ENCODE measurements around the gene UTP14C. TPM values are rescaled to one million over a fixed set of nuclear protein-coding genes. Genes with fewer than 3 reads are reported as not detected.

The UTP14C gene
- total and polyA plus RNA-seq, 2 of the 13 experiments (the other 11 are each of a cell fraction or from before 2014, with no cell fraction given) = 8.8 to 12.2 TPM

DNA sequence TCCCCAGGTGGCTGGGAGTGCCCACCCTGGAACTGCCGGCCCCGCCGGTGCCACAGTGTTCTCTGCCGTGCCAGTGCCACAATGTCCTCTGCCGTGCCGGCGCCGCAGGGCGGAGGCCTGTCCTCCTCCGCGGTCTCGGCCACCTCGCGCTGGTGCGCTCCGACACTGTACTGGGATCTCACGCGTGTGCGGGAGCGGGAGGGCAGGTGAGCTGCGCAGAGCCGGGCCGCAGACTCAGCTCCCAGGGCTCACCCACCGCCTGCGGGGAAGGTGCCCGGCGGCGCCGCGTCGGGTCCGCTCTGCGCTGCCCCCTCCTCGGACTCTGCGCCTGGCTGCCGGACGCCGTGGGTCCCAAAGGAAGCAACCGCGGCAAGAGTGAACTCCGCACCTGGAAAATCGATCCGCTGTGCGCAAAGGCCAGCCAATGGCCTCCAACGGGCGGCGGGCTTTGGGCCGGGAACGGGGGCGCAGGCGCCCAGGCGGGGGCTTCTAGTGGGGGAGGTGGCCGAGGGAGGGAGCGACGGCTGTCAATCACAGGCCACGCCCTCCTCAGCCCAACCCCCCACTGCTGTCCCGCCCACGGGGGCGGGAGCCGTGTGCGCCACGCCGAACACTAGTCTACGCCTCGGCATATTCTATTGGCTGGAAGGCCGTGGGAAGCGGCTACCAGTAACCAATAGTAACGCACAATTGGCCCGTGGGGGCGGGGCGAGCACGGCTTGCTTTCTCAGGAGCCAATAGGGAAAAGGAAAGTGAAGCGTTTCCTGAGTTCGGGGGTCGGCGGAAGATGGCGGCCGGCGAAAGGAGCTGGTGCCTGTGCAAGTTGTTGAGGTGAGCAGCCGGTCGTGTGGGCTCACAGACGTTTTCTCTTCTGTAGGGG lies 12.6 kb upstream of the UTP14C start, which contains the start of gene ALG11 (continued):
- TF ChIP-seq, protein P1, sequence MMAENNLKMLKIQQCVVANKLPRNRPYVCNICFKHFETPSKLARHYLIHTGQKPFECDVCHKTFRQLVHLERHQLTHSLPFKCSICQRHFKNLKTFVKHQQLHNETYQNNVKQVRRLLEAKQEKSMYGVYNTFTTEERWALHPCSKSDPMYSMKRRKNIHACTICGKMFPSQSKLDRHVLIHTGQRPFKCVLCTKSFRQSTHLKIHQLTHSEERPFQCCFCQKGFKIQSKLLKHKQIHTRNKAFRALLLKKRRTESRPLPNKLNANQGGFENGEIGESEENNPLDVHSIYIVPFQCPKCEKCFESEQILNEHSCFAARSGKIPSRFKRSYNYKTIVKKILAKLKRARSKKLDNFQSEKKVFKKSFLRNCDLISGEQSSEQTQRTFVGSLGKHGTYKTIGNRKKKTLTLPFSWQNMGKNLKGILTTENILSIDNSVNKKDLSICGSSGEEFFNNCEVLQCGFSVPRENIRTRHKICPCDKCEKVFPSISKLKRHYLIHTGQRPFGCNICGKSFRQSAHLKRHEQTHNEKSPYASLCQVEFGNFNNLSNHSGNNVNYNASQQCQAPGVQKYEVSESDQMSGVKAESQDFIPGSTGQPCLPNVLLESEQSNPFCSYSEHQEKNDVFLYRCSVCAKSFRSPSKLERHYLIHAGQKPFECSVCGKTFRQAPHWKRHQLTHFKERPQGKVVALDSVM (CRISPR knock-in tag; IDR thresholded peaks at IDR 0.05) = peak; percentile 85
- peak; percentile 89 for TF ChIP-seq POLR2AphosphoS5 (IDR thresholded peaks at IDR 0.05; ENCODE audit: low read depth, low read length)
- peak; percentile 86 for TF ChIP-seq GATAD2A (CRISPR knock-in tag; IDR thresholded peaks at IDR 0.05)
- TF ChIP-seq SP2 (CRISPR knock-in tag; IDR thresholded peaks at IDR 0.05) = peak; percentile 95
- TF ChIP-seq, protein P2, sequence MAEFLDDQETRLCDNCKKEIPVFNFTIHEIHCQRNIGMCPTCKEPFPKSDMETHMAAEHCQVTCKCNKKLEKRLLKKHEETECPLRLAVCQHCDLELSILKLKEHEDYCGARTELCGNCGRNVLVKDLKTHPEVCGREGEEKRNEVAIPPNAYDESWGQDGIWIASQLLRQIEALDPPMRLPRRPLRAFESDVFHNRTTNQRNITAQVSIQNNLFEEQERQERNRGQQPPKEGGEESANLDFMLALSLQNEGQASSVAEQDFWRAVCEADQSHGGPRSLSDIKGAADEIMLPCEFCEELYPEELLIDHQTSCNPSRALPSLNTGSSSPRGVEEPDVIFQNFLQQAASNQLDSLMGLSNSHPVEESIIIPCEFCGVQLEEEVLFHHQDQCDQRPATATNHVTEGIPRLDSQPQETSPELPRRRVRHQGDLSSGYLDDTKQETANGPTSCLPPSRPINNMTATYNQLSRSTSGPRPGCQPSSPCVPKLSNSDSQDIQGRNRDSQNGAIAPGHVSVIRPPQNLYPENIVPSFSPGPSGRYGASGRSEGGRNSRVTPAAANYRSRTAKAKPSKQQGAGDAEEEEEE (CRISPR knock-in tag; IDR thresholded peaks at IDR 0.05; ENCODE audit: borderline replicate concordance) = 0 out of 2 replicates have a peak, but pooled peaks have one; percentile 6
- peak; percentile 47; the same call in 1 of the 2 replicates for TF ChIP-seq HMG20A (CRISPR knock-in tag; IDR thresholded peaks at IDR 0.05; ENCODE audit: borderline replicate concordance)
- TF ChIP-seq ZFAT (CRISPR knock-in tag; conservative IDR thresholded peaks at IDR 0.05) = no peak
- peak; percentile 87 for TF ChIP-seq KDM6A (CRISPR knock-in tag; IDR thresholded peaks at IDR 0.05; ENCODE audit: low read depth)
- peak; percentile 93 for TF ChIP-seq IRF2 (CRISPR knock-in tag; IDR thresholded peaks at IDR 0.05)
- TF ChIP-seq, protein P3, sequence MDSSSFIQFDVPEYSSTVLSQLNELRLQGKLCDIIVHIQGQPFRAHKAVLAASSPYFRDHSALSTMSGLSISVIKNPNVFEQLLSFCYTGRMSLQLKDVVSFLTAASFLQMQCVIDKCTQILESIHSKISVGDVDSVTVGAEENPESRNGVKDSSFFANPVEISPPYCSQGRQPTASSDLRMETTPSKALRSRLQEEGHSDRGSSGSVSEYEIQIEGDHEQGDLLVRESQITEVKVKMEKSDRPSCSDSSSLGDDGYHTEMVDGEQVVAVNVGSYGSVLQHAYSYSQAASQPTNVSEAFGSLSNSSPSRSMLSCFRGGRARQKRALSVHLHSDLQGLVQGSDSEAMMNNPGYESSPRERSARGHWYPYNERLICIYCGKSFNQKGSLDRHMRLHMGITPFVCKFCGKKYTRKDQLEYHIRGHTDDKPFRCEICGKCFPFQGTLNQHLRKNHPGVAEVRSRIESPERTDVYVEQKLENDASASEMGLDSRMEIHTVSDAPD (CRISPR knock-in tag; IDR thresholded peaks at IDR 0.05) = no peak; the same call in 1 of the 2 replicates
- TF ChIP-seq, protein P4, sequence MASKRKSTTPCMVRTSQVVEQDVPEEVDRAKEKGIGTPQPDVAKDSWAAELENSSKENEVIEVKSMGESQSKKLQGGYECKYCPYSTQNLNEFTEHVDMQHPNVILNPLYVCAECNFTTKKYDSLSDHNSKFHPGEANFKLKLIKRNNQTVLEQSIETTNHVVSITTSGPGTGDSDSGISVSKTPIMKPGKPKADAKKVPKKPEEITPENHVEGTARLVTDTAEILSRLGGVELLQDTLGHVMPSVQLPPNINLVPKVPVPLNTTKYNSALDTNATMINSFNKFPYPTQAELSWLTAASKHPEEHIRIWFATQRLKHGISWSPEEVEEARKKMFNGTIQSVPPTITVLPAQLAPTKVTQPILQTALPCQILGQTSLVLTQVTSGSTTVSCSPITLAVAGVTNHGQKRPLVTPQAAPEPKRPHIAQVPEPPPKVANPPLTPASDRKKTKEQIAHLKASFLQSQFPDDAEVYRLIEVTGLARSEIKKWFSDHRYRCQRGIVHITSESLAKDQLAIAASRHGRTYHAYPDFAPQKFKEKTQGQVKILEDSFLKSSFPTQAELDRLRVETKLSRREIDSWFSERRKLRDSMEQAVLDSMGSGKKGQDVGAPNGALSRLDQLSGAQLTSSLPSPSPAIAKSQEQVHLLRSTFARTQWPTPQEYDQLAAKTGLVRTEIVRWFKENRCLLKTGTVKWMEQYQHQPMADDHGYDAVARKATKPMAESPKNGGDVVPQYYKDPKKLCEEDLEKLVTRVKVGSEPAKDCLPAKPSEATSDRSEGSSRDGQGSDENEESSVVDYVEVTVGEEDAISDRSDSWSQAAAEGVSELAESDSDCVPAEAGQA (IDR thresholded peaks at IDR 0.05; ENCODE audit: low read depth) = peak; percentile 45
- TF ChIP-seq, protein P4 (CRISPR knock-in tag; IDR thresholded peaks at IDR 0.05; ENCODE audit: borderline replicate concordance) = 0 out of 2 replicates have a peak, but pooled peaks have one; percentile 30
- no peak for TF ChIP-seq CEBPB (IDR thresholded peaks at IDR 0.05; ENCODE audit: borderline replicate concordance, low read depth, low read length)
- TF ChIP-seq ZMYM3 (CRISPR knock-in tag; IDR thresholded peaks at IDR 0.05) = peak; percentile 20; the same call in 1 of the 2 replicates
- no peak for TF ChIP-seq RAD51 (IDR thresholded peaks at IDR 0.05; ENCODE audit: borderline replicate concordance)
- TF ChIP-seq SRY (CRISPR knock-in tag; IDR thresholded peaks at IDR 0.05) = peak; percentile 82; the same call in 1 of the 2 replicates
- no peak for TF ChIP-seq SRSF4 (IDR thresholded peaks at IDR 0.05; ENCODE audit: low read depth, low read length, poor library complexity, severe bottlenecking)
- peak; percentile 96 for TF ChIP-seq RBM39 (IDR thresholded peaks at IDR 0.05; ENCODE audit: low read depth, low read length, poor library complexity, severe bottlenecking)
